ENCODE data around the gene SGK1.

DNA sequence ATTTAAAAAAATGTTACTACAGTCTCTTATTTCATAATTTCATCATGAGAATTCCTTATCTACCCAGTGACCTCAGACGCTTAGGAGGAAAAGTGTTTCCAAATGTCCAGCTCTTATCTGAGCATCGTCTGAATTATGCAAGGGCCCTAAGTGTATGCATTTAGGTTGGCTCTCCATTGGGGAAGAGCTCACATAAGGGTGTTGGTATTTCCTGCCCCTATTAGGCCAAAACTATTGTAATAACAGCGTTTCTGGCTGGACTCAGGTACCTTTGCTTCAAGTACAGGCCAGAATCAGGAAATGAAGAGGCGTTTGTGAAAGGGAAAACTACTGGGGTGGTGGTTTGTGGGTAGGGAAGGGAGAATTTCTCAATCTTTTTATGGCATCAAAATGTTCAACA lies 40.4 kb upstream of the SGK1 start:
- TF ChIP-seq BHLHE40 (IDR thresholded peaks at IDR 0.05; ENCODE audit: borderline replicate concordance in 1 of 2, low read depth in 2 of 2, low read length in 1 of 2) (no peak), RCOR1 (conservative IDR thresholded peaks at IDR 0.05; ENCODE audit: low read depth, low read length) (no peak), NFIC (IDR thresholded peaks at IDR 0.05; ENCODE audit: low read depth, low read length) (no peak), RAD21 (IDR thresholded peaks at IDR 0.05; ENCODE audit: insufficient read depth, low read depth, low read length) (no peak), TAF1 (IDR thresholded peaks at IDR 0.05; ENCODE audit: borderline replicate concordance, low read depth, low read length) (no peak), MEF2A (IDR thresholded peaks at IDR 0.05; ENCODE audit: insufficient read depth, low read depth, low read length) (no peak)
- TF ChIP-seq, protein P1, sequence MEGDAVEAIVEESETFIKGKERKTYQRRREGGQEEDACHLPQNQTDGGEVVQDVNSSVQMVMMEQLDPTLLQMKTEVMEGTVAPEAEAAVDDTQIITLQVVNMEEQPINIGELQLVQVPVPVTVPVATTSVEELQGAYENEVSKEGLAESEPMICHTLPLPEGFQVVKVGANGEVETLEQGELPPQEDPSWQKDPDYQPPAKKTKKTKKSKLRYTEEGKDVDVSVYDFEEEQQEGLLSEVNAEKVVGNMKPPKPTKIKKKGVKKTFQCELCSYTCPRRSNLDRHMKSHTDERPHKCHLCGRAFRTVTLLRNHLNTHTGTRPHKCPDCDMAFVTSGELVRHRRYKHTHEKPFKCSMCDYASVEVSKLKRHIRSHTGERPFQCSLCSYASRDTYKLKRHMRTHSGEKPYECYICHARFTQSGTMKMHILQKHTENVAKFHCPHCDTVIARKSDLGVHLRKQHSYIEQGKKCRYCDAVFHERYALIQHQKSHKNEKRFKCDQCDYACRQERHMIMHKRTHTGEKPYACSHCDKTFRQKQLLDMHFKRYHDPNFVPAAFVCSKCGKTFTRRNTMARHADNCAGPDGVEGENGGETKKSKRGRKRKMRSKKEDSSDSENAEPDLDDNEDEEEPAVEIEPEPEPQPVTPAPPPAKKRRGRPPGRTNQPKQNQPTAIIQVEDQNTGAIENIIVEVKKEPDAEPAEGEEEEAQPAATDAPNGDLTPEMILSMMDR (IDR thresholded peaks at IDR 0.05 in 2 of 3, conservative IDR thresholded peaks at IDR 0.05 in 1 of 3; ENCODE audit: control insufficient read depth in 2 of 3, extremely low read depth in 1 of 3, insufficient read depth in 1 of 3, low read depth in 3 of 3, low read length in 3 of 3): no peak
